ENCODE results near the gene IL1B. TPM values are rescaled to one million over a fixed set of nuclear protein-coding genes. Genes with fewer than 3 reads are reported as not detected.

IL1B gene
- total RNA-seq, 2 donors from 2014 or later, result 4.2 to 7.3 TPM

- ATAC-seq (no peak), DNase-seq (no peak)
- intact Hi-C loops (cut with DNase I, micrococcal nuclease), result no loop called here
Observed at GRCh38 chr2:112791693-112792230, 44.8 kb downstream of the IL1B start.

GRCh38 chr2:112791019-112791418 is 45.6 kb downstream of the IL1B start:
- DNase-seq (no peak), ATAC-seq (no peak)
- intact Hi-C loops (cut with DNase I, micrococcal nuclease), result no loop called here

- intact Hi-C loops (cut with DNase I, micrococcal nuclease), result no loop called here
- ATAC-seq, result no peak
- no peak for DNase-seq
Observed at GRCh38 chr2:112790305-112790704, 46.3 kb downstream of the IL1B start.

GRCh38 chr2:112789186-112789585 is 47.4 kb downstream of the IL1B start:
- no peak for DNase-seq
- ATAC-seq, result no peak
- intact Hi-C loops (cut with DNase I, micrococcal nuclease), result no loop called here

GRCh38 chr2:112788653-112789052 is 47.9 kb downstream of the IL1B start:
- intact Hi-C loops (cut with DNase I, micrococcal nuclease), result no loop called here
- DNase-seq (no peak), ATAC-seq (no peak)

- intact Hi-C loops (cut with DNase I, micrococcal nuclease), result no loop called here
- ATAC-seq (no peak), DNase-seq (no peak)
Observed at GRCh38 chr2:112787729-112788393, 48.7 kb downstream of the IL1B start.

- intact Hi-C loops (cut with DNase I, micrococcal nuclease), result no loop called here
- ATAC-seq, result no peak
Observed at GRCh38 chr2:112787294-112787693, 49.3 kb downstream of the IL1B start.

GRCh38 chr2:112784199-112785189 is 52.1 kb downstream of the IL1B start, which contains the start of gene IL1A:
Gene IL1A (minus strand): TSS chr2:112784493. CDS start chr2:112783770, 723 bp downstream.
- ATAC-seq (peak; percentile 80), DNase-seq (no peak)
- intact Hi-C loops (cut with DNase I, micrococcal nuclease), result no loop called here

More at GRCh38 chr2:112787294-112787693, 49.3 kb downstream of the IL1B start:
- no peak for DNase-seq

- ATAC-seq (no peak), DNase-seq (no peak)
- intact Hi-C loops (cut with DNase I, micrococcal nuclease), result no loop called here
Observed at GRCh38 chr2:112783187-112783714, 53.3 kb downstream of the IL1B start.

- intact Hi-C loops (cut with DNase I, micrococcal nuclease), result no loop called here
- ATAC-seq, result no peak
- no peak for DNase-seq
Observed at GRCh38 chr2:112782234-112782799, 54.3 kb downstream of the IL1B start.

Other genes with a start within 250 kb of the IL1B start
- gene SLC20A1, start 190.8 kb downstream of the IL1B start, total RNA-seq, result 100 to 1,000 TPM in 1 of 2 donors, 10 to 100 TPM in 1; 61.6 to 128 TPM
- not detected for gene NT5DC4, start 115.8 kb downstream of the IL1B start, total RNA-seq
- 1 to 10 TPM; 1.4 to 4.7 TPM for gene CKAP2L, start 72.2 kb downstream of the IL1B start, total RNA-seq
- under 1 TPM; 0.12 to 0.17 TPM for gene IL1A, start 52.3 kb downstream of the IL1B start, total RNA-seq
- 1 to 10 TPM in 1 of 2 donors, under 1 TPM in 1; 0.64 to 1.5 TPM for gene IL37, start 74.4 kb upstream of the IL1B start, total RNA-seq
- gene IL36G, start 141.2 kb upstream of the IL1B start, total RNA-seq, result under 1 TPM in 1 of 2 donors, not detected in 1; 0.31 TPM
- gene IL36A, start 168.7 kb upstream of the IL1B start, total RNA-seq, result not detected
- gene IL36B, start 216.1 kb upstream of the IL1B start, total RNA-seq, result not detected
- gene IL36RN, start 222.4 kb upstream of the IL1B start, total RNA-seq, result not detected
- gene IL1F10, start 231.2 kb upstream of the IL1B start, total RNA-seq, result not detected